Upper lobe of left lung (tissue), 4 donors: Measurements from ENCODE around the gene TRMT10C.

Experiments used
- POLR2A ChIP-seq, 4 donors: fragments of 450-650 bp; IDR thresholded peaks; one replicate each; pipeline ENCODE4 v1.5.1; 2016 to 2017; ENCODE audit warnings: antibody characterized with exemption in 4 of 4, mild to moderate bottlenecking in 2 of 4
- TF ChIP-seq, protein P1 (sequence below), 6 experiments: fragments of 450-650 bp in 4 of 6; fragments of 200-600 bp in 2 of 6; sonication (generic) in 2 of 6; IDR thresholded peaks; one replicate each; pipeline ENCODE4 v1.5.1; 2016 to 2019; ENCODE audit warnings: antibody characterized with exemption in 6 of 6

- TF ChIP-seq POLR2A (IDR thresholded peaks at IDR 0.05) = no peak
- TF ChIP-seq, protein P1, sequence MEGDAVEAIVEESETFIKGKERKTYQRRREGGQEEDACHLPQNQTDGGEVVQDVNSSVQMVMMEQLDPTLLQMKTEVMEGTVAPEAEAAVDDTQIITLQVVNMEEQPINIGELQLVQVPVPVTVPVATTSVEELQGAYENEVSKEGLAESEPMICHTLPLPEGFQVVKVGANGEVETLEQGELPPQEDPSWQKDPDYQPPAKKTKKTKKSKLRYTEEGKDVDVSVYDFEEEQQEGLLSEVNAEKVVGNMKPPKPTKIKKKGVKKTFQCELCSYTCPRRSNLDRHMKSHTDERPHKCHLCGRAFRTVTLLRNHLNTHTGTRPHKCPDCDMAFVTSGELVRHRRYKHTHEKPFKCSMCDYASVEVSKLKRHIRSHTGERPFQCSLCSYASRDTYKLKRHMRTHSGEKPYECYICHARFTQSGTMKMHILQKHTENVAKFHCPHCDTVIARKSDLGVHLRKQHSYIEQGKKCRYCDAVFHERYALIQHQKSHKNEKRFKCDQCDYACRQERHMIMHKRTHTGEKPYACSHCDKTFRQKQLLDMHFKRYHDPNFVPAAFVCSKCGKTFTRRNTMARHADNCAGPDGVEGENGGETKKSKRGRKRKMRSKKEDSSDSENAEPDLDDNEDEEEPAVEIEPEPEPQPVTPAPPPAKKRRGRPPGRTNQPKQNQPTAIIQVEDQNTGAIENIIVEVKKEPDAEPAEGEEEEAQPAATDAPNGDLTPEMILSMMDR (IDR thresholded peaks at IDR 0.05) = no peak
Measured at GRCh38 chr3:101615525-101615924, 53.9 kb downstream of the TRMT10C start.
